HG03571 (cell line): Measurements from ENCODE around the gene ARL8A.
"Not testable (repeated sequence)": the region's sequence is repeated elsewhere in the genome, so short reads cannot be mapped to it uniquely, and the experiment has no call there.

Experiments used
- ATAC-seq: cut with Tn5 transposase; IDR thresholded peaks from one replicate; pipeline ENCODE4 v1.9.1; 2021; ENCODE audit not compliant: unreplicated experiment

Gene ARL8A

DNA sequence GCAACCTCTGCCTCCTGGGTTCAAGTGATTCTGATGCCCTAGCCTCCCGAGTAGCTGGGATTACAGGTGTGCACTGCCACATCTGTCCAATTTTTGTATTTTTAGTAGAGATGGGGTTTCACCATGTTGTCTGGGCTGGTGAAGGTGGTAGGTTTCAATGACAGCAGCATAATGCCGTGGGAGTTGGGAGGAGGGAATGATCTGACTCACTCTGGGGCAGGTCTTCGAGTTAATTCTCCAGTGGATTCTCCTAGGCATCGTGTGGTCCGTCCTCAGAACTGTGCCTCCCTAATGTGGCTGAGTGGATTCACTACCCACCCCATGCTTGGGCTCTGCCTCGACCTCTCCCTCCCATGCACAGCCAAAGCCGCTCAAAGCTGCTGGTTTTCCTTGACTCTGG is 23.5 kb downstream of the ARL8A start:
- ATAC-seq, result no peak

DNA sequence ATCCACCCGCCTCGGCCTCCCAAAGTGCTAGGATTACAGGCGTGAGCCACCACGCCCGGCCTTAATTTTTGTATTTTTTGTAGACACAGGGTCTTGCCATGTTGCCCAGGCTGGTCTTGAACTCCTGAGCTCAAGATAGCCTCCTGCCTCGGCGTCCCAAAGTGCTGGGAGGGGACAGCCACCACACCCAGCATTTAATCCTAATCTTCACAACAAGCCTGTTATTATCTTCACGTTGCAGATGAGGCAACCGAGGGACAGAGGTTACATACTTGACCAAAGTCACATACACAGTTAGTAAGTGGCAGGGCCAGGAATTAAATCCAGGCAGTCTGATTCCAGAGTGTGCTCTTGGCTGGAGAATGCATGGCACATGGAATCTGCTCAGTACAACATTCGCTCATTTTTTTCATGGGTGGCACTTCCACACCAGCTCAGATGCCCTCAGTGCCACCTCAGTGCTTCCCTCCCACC is 26.6 kb downstream of the ARL8A start:
- ATAC-seq, result no peak

DNA sequence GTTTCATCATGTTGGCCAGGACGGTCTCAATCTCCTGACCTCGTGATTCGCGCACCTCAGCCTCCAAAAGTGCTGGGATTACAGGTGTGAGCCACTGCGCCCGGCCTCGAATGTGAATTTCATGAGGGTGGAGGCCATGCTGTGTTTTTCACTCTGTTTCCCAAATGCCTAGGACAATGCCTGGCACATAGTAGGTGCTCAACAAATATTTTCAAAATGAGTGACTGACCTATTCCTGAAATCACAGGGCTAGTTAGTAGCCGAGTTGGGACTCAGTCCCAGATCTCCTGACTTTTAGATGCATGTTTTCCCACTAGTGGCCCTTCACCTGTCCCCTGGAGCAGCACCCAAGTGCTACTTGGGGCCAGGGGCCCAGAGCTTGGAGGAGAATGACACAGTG is 28.2 kb downstream of the ARL8A start:
- ATAC-seq, result no peak

DNA sequence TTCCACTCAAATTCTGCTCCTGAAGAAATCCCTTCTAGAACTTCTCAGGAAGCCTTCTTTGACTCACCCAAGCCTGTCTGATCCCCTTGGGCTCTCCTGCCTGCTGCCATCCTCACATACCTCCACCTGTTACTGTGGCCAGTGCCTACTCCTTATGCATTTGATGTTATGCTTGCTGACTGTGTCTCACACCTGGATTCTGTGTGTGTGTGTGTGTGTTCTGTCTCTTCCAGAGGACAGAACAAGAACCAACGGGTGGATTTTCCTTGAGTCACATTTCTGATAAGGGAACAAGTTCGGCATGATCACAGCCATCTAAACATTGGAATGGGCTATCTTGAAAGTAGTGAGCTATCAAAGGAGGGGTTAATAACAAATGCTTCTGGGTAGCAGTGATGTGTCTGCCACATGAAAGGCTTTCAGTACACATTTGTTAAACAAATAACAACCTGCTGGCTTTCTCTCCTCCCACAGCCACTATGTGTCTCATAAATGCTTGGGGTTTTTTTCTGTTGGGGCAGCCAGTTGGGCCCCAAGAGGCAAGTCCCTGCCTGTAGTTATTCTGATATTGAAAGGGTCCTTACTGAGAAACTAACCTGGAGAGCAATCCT is 30.7 kb downstream of the ARL8A start:
- no peak for ATAC-seq

DNA sequence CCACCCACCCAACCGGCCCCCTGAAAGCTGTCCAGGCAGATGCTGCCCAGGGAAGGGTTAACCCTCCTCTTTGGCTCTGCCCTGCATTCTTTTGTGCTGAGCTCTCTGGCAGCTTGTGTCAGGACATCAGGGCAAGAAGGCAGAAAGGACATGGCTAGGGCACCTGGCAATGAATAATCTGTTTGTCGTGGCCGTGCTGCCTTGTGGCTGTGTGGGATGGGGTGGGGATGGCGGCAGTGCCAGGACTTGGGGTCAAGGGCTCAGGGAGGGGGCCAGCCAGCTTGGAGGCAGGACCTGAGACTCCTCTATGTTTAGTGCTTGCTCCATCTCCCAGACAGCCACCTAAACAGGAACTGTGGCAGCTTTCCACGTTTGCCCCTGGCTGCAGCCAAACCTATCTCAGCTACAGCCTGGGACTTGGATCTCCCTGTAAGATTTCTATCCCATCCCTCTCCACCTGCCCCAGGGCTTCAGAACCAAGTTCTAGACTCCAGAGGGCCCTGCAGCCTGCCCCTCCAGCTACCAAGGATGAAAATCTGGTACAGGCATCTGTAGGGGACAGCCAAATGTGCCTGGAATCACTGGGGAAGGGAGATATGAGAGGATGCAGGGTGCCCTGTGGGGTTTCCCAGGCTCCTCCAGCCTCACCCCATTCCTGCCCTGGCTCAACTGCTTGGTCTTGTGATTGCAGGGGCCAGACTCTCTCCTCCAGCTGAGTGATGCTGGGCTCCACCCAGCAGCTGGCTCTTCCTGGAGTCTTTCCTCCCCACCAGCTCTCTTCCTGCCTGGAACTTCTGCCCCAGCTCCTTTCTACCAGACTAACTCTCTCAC is 31.5 kb downstream of the ARL8A start:
- no peak for ATAC-seq

DNA sequence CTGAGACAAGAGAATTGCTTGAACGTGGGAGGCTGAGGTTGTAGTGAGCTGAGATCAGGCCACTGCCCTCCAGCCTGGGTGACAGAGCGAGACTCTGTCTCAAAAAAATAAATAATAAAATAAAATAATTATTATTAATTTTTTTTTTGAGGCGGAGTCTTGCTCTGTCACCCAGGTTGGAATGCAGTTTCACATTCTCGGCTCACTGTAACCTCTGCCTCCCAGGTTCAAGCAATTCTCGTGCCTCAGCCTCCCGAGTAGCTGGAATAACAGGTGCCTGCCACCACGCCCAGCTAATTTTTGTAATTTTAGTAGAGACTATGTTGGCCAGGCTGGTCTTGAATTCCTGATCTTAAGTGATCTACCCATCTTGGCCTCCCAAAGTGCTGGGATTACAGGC is 32.9 kb downstream of the ARL8A start:
- ATAC-seq, result not testable (repeated sequence)

DNA sequence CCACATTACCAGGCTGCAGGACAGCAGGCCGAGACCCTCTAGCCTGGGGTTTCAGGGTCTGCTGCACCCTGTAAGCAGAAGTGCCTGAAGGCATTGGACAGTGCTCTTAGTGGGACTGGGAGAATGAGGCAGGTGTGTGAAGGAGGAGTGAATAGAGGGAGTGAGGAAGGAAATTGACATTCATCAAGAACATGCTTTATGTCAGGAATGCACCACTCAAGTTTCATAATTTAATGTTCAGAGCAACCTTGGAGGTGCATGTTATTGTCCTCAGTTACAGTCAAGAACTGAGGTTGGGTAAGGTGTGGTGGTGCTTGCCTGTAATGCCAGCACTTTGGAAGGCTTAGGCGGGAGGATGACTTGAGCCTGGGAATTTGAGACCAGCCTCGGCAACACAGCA is 33.6 kb downstream of the ARL8A start:
- no peak for ATAC-seq

DNA sequence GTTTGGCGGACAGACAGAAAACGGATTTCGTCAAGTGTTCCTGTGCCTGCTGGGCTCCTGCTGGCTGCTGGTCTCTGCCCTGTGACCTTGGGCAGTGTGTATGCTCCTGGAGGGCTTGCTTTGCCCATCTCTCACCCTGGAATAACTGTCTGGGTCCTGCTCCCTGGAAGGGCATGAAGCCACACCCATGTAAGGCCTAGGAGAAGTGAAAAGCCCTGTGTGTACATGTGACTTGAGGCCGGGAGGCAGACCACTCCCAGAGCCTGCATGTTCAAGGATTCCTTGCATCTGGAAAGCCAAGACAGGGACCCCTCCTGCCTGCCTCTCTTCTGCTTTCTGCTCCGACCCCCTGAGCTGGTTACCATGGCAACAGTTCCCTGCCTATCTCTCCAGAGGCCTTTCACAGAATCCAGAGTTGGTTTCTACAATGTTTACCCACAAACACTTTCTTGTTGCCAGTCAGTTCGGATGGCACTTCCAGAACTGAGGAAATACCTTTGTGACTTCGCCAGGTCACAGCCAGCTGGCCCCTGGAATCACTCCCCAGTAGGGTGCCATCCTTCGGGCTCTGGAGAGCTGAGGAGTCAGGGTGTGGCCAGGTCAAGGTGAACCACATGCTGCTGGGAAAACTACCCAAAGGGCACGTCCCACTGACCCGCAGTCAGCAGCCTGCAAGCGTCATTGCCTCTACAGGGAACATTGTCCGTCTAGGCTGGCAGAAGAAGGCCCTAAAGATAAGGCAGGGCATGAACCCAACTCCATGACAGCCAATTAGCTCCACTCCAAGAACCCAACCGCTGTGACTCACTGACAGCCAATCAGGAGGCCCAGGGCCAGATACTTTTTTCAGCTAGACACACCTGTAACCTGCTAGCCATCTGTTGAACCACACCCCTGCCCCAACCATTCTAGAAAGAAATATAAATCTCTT is 36.5 kb downstream of the ARL8A start:
- ATAC-seq, result no peak

DNA sequence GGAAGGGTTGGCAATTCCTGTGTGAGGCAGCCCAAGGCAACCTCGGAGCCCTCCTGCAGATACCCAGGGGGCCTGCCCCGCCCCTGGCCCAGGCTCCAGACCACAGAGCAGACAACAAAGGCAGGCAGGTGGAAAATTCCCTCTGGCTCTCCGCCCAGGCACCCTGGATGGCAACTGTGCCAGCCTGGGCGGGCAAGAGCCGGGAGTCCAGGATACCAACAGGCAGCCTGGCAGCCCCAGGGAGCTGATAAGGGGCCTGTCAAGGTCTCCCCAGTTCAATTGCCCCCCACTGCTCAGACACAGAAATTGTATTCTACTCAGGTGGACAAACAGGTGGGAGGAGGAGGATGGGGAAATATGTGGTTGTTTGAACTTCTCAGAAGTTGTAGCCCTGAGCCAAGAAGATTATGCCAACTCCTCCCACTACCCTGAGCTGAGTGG is 37.2 kb downstream of the ARL8A start:
- no peak for ATAC-seq

DNA sequence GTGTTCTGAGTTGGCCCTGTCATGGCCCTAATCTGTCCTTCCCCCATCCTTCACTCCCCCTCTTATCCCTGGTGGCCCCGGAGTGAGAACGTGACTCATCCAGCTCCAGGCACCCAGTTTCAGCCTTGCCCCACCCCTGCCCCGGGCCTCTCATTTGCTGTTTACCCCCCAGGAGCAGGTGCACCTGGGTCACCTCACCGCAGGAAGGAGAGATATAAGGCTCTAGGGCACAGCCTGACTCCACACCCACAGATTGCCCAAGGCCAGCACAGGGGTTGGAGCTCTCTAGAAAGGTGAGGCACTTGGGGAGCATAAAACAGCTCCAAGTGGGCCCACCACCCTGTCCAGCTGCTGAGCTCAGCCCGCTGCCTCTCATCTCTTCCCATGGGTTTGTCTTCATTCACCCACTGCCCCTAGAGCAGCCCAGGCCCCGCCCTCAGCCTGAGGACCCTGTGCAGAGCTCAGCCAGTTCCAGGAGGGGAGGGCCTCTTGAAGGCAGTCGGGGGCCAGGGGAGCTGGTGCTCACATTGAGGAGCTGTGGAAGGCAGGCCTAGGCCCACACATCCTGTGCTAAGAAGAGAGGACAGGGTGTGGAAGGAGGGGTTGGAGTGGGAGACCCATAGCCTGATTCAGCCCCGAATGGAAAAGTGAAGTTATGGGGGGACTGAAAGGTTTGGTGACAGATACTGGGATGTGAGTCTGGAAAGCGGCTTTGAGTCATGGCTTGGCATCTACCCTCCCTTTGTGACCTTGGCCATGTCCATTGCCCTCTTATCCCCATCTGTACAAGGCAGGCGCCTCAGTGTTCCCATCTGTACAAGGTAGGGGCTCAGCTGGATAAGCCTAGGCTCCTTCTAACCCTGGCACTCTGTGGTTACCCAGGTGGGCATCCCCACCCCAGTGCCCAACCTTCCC is 37.9 kb downstream of the ARL8A start:
- ATAC-seq, result no peak

DNA sequence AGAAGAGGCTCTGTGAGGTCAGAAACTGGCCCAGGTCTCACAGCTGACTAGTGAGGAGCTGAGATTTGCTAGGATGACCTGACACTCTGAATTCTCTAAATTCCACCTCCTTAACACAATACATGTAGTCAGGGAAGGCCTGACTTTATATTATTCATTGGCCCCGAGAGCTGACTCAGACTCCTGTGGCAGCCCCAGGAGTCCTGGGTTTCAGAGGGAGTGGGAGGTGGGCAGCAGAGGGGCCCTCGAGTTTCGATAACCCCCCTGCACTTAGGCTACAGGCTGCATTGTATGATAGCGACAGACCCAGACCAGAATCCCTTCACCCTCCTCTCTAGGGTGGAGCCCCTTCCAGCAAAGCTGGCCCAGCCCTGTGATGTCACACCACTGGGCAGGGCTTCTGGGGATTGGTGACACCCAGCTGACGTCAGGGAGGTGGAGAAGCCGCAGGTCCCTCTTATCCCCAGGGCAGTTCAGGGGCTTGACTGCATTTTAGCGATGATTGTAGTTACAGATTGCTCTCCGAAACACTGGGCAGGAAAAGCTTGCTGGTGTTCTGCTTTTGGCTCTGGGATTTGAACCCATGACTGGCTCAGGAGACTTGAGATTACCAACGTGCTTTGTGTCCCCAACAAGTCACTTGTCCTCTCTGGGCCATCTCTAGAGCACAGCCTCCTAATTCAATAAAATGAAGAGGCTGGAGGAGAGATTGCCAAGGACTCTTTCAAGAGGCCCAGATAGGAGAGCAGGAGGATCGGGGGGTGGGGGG is 38.8 kb downstream of the ARL8A start:
- no peak for ATAC-seq

DNA sequence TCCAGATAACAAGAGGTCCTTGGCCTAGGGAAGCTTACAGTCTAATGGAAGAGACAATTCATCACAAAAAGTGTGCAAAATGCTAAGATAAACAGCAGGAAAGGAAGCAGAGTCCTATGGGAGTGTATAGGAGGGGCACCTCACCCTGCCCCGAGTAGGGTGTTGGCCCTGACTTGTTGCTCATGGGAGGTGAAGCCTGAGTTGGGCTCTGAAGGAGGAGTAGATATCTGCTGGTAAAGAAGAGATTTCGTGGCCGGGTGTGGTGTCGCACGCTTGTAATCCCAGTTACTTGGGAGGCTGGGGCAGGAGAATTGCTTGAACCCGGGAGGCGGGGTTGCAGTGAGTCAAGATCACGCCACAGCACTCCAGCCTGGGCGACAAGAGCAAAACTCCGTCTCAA is 40.5 kb downstream of the ARL8A start:
- no peak for ATAC-seq

DNA sequence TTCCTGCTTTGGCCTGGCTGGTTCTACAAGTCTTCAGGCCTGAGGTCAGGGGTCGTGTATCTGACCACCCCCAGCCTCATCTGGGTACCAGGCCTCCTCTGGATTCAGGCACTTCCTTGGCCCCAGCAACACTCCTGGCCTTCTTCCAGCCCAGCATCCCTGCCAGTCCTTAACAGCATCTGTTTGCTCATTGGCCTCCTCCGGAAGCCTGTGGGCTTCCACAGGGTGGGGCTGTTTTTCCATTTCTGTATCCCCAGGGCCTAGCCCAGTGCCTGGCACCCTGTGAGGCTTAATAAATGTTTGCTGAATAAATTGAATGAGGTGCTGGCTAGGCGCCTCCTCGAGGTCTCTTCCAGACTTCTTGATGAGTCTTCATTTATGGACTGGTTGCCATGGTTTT is 43.4 kb downstream of the ARL8A start:
- ATAC-seq, result no peak

DNA sequence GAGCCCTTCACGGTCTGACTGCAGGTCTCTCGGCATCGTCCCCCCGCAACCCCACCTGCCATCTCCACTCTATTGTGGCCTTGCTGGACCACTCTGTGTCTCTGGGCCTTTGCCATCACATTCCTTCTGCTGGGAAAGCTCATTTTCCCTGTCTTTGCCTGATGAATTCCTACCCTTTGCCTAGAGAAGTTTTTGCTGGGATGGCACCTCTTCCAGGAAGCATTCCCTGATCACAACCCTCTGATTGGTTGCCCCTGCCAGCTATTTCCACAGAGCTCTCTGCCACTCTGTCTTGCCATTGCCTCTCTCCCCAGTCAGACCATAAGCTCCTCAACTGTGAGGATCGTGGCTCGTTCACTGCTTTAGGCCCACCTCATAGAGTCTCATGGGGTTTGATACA is 50.7 kb downstream of the ARL8A start:
- ATAC-seq, result no peak

DNA sequence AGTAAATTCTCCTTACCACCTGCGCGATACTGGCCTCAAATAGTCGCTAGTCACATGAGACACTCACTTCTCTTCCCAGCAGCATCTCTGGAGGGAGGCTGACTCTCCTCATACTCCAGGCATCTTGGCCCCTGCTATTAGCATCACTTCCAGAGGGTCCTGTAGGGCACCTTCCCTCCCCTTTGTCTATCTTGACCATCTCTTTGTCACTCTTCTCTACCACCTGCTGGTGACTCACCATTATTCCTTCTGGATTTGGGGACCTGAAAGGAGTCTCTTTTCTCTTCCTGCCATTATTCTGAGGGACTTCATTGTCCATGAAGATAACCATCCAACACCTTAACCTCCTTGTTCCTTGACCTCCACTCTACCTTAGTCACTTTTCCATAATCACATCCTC is 53.5 kb downstream of the ARL8A start:
- ATAC-seq, result no peak

DNA sequence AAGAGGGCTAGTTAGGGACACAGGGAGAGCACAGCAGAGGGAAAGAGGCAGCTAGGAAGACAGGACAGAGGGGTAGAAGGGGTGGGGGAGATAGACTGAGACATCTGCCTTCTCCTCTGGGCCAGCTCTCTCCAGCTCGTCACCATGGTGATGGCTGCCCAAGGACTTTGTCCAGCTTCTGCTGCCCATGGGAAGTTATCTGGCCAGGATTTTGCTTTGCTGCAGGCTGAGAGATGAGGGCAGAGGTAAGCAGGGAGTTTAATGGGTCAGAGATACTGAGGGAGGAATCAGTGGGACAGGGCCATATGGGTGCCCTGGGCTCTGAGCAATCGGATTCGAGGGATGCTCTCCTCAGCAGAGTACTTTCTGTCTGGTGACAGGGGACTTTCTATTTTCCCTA is 56.3 kb downstream of the ARL8A start:
- ATAC-seq, result no peak

DNA sequence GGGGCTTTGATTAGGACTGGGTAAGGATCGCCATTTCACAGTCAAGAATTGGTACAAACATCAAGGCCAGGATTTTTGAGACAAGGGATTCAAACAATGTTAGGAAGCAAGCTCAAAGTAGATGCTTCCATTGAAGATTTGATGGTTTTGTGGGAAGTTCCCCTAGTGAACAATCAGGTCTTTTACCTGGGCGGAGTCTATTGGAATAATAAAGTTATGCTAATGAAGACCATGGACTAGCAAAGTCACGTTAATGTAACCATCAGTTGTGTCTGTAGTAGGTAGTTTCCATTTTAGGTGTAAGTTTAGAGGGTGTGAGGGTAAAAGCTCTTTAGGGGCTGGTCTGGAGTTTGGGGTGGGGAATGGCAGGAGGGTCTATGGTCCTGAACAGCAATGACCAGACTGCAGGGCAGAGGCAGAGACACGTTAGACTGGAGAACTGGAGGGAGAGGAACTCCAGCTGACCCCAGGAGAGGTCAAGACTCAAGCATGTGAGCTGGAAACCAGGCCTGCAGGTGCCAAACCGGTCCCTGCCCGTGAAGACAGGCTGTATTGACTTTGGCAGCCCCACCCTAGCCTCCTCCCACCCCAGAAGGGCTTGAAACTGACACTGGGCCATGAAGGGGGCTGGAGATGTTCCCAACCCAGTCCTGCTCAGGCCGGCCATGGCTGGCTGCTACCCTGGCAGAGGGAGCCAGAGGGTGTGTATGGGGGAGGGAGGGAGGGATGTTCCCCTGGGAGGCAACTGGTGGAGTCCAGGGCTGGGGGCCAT is 57.8 kb downstream of the ARL8A start:
- ATAC-seq, result no peak

DNA sequence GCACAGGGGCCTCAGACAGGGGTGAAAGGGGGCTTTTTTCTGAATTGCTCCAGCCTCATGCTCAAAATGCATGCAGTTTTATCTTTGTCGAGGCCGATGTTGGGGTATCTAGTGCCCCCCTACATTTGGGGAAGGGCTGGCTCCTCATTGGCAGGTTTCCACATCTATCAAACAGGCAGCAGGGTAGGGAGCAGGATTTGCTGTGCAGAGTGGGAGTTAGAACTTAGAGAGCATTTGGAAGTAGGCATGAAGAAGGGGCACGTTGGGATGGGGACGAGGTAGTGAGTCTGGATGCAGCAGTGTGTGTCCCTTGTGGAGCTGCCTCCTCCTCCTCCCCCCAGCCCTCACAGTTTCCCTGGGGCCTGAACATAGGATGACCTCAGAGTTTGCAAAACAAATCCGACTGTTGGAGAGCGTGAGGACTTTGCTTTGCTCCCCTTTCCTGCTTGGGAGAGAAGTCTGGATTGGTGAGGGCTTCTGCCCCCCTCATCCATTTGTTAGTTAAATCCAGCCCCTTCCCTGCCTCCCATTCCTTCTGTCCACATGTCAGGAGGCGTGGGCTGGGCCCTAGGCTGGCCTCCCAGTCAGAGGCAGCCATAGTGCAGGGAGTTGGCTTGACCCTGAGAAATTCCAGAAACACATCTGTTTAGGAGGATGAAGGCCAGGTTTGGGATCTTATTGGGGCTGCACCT is 58.7 kb downstream of the ARL8A start:
- ATAC-seq, result no peak
